HG02588 (cell line): ENCODE results near the gene ROPN1L.
"Not testable (repeated sequence)": the region's sequence is repeated elsewhere in the genome, so short reads cannot be mapped to it uniquely, and the experiment has no call there.

Source experiments
- ATAC-seq: cut with Tn5 transposase; IDR thresholded peaks from one replicate; pipeline ENCODE4 v1.9.1; 2021; ENCODE audit warnings: mild to moderate bottlenecking, moderate library complexity; ENCODE audit not compliant: unreplicated experiment

ROPN1L gene

DNA sequence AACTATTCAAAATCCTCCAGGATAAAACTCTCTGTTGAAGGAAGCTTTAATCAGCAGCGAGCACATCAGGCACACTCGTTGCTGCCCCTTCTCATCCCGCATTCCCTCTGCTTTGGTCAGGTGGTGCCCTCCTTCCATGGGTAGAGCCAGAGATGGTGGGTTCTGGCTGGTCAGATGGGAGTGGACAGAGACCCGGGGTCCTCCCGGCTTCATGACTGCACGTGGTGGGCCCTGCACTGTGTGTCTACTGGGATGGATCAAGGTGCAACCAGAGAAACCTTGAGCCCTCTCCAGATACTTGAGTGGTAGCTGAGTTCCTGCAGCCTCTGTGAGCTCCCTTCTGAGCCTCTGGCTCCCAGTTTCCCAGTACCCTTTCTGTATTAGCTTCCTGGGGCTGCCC, 36.3 kb downstream of the ROPN1L start:
- no peak for ATAC-seq

DNA sequence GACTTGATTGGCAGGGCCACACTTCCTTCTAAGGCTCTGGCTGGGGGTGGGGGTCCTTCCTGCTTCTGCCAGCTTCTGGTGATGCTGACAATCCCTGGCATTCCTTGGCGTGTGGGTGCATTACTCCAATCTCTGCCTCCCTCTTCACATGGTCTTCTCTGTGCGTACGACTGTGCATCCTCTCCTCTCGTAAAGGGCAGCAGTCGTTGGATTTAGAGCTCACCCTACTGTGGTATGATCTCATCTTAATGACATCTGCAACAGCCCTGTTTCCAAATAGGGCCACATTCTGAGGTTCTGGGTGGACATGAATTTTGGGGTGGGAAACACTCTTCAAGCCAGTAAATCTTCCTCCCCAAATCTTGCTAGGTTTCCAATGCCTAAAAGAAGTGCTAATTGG, 36.8 kb downstream of the ROPN1L start:
- ATAC-seq, result no peak

- no peak for ATAC-seq
Observed at GRCh38 chr5:10479154-10479721, 37.6 kb downstream of the ROPN1L start.

- no peak for ATAC-seq
Observed at GRCh38 chr5:10480237-10480985, 38.7 kb downstream of the ROPN1L start.

- no peak for ATAC-seq
Observed at GRCh38 chr5:10481241-10481935, 39.7 kb downstream of the ROPN1L start.

- ATAC-seq, result no peak
Observed at GRCh38 chr5:10482791-10483530, 41.3 kb downstream of the ROPN1L start.

DNA sequence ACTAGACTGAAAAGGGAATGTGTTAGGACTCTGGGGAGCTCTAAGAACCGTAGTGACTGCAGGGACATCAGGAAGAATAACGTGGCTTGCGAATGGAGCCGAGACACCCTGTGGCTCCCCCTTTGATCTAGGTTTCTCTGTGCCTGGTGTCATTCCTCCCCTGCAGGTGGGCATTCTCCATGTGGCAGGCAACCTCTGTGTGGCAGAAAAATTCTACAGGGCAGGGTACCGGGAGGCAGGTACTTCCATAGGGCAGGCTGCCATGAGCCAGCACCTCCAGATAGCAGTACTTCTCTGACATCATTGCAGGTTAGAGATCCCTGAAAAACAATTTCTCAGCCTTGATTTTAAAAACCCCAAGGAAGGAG, 43.1 kb downstream of the ROPN1L start:
- no peak for ATAC-seq

DNA sequence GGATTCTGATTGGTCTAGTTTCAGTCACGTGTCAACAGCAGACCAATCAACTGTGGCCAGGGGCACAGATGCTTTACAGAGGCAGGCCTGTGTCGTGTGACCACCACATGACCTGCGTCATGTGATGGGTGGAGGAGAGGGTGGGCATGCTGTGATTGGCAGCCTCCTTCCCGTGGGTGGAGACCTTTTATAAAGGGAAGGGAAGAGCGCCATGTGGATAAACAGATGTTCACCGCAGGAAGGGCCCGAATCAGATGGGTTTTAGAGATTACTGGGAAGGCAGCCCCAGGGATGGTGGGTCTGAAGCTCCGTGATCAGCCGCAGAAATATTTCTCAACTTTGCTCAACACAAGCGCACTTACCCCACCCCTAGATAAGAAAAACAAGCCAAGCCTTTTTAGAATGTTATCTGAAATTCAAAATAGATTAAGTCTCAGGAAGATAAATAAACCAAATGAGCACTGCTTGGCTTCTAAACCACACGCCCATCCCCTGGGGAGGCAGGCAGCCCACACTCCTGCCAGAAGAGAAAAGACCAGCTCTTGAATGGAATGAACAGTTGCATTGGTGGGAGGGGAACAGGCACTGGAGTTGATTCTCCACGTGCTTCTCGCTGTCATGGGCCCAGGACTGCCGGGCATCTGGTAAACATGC, 43.6 kb downstream of the ROPN1L start:
- ATAC-seq, result no peak

DNA sequence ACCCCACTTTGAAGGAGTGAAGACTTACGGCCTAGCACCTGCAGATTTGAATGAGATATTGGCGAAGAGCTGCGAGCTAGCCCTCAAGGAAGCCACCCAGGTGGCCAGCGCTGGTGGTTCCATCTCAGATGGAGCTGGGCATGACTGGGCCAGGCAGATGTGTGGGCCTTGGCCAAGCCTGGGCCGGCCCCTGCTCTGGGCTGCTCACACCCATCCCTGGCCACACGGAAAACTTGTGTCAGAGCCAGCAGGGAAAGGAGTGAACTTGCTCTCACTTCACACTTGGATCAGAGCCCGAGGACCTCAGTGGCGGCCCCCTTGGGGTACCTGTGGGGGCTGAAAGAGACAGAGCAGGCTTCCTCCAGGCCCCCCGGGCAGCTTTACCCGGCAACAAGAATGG, 44.2 kb downstream of the ROPN1L start:
- no peak for ATAC-seq

- ATAC-seq, result no peak
Observed at GRCh38 chr5:10486511-10487344, 45.0 kb downstream of the ROPN1L start.

- ATAC-seq, result no peak
Observed at GRCh38 chr5:10488144-10488543, 46.5 kb downstream of the ROPN1L start.

GRCh38 chr5:10489810-10490426, 48.2 kb downstream of the ROPN1L start:
- no peak for ATAC-seq

DNA sequence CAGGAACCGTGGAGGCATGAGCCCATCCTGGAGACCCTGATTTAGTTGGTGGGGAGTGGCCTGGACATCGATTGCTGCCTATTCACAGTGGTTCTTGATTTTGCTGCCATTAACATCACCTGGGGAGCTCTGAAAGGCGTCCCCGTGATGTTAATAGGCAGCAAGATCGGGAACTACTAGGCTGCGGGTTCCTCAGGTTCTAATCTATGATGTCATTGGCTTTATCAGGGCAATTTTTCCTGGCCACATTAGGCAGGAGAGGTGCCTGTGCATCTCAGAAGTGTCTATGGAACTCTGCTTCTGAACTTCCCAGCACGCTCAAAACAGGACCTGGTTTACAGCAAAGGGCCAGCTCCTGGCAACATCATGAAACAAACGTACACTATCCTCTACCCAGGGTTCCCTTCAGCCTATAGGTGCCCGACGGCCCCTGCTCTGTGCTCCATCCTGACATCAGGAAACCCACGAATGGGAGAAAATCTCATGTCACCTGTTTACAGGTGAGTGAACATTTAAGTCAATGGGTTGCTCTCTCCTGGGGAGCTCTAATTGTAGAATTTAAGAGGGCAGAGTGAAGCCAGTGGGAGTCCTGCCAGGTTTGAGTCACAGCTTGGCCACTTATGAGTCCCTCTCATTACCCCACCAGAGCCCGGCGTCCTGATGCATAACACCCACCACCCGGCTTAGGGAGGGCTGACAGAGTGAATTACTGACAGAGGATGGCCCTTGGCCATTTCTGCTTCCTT, 49.4 kb downstream of the ROPN1L start:
- no peak for ATAC-seq

GRCh38 chr5:10491673-10492026, 50.0 kb downstream of the ROPN1L start:
- ATAC-seq, result no peak

GRCh38 chr5:10493884-10494283, 52.2 kb downstream of the ROPN1L start:
- no peak for ATAC-seq

DNA sequence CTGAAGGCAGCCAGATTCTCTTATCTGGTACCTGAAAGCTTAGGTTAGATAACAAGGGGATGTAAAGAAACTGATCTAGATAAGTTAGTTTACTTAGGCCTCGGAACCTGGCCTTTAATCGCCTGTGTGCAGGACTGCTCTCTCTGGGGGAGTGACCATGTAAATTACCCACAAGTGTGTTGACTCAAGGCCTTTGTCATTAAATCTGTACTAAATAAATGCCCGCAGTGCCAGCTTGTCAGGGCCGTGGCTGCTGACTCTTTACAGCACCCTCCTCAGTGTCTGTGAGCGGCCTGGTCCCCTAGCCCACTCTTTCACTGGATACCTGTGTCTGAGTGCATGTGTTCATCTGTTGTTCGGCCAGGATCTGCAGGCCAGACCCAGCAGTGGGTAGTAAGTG, 52.8 kb downstream of the ROPN1L start:
- ATAC-seq, result not testable (repeated sequence)

- ATAC-seq, result no peak
Observed at GRCh38 chr5:10497554-10497953, 55.9 kb downstream of the ROPN1L start.

DNA sequence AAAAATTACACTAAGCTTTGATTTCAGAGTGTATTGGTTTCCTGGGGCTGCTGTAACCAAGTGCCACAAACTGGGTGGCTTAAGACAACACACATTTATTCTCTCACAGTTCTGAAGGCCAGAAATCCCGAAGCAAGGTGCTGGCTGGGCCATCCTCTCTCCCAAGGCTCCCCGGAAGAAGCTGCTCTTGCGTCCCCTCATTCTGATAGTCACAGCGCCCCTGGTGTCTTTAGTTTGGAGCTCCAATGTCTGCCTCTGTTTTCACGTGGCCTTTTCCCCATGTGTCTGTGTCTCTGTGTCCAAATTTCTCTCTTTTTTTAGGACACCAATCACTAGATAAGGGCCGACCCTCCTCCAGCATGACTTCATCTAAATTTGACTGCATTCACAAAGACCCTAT, 56.7 kb downstream of the ROPN1L start:
- no peak for ATAC-seq

DNA sequence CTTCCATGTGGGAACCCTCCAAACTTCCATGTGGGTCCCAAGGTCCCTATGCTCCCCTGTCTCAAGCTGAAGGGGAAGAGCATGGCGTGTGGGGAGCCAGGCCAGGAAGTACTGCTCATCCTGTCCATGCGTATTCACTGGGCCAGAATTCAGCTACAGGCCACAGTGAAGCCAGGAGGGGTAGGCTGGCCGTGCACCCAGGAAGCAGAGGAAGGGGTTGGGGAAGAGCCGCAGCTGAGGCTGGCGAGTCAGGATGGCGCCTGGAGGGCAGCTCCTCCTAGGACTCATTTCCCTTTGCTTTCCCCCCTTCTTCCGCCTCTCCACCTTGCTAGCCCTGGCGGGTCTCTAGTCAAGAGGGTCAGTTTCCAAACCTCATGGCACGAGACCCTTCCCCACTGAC, 57.4 kb downstream of the ROPN1L start:
- no peak for ATAC-seq
